Measurements from ENCODE around the gene LAMB1.

- TF ChIP-seq, protein P1, sequence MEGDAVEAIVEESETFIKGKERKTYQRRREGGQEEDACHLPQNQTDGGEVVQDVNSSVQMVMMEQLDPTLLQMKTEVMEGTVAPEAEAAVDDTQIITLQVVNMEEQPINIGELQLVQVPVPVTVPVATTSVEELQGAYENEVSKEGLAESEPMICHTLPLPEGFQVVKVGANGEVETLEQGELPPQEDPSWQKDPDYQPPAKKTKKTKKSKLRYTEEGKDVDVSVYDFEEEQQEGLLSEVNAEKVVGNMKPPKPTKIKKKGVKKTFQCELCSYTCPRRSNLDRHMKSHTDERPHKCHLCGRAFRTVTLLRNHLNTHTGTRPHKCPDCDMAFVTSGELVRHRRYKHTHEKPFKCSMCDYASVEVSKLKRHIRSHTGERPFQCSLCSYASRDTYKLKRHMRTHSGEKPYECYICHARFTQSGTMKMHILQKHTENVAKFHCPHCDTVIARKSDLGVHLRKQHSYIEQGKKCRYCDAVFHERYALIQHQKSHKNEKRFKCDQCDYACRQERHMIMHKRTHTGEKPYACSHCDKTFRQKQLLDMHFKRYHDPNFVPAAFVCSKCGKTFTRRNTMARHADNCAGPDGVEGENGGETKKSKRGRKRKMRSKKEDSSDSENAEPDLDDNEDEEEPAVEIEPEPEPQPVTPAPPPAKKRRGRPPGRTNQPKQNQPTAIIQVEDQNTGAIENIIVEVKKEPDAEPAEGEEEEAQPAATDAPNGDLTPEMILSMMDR (IDR thresholded peaks at IDR 0.05; ENCODE audit: low read depth, low read length): no peak
- no peak for TF ChIP-seq EZH2phosphoT487 (IDR thresholded peaks at IDR 0.05; ENCODE audit: low read depth)
Measured at GRCh38 chr7:108020585-108020984, 17.6 kb upstream of the LAMB1 start.

All from OCI-LY3 (cell line).